ENCODE results near the gene PLXNC1.

The PLXNC1 gene

DNA sequence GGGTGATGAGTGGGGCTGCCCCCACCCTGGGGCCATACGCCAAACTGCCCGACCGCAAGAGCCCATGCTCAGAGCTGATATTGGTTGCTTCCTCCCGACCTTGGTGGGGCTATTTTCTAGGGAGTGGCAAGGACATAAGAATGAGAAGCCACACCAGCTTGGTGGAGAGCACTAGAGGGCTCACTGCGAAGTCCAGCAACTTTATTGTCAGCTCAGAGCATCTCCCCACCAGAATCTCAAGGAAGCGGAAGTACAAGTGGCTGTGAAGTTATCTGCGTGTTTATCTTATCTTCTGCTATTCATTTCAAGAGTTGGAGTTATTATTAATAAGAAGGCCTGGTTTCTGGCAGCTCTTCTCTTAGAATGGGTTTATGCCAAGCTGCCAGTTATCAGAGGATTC, 4.9 kb upstream of the PLXNC1 start:
- no peaks in the 10 kb centered on the region for H3K36me3 ChIP-seq (ENCODE audit: control insufficient read depth, insufficient read depth, low read length)
- H3K4me3 ChIP-seq (replicated peaks; ENCODE audit: low read depth, low read length) = no peak overlapping the region
- TF ChIP-seq, protein P1, sequence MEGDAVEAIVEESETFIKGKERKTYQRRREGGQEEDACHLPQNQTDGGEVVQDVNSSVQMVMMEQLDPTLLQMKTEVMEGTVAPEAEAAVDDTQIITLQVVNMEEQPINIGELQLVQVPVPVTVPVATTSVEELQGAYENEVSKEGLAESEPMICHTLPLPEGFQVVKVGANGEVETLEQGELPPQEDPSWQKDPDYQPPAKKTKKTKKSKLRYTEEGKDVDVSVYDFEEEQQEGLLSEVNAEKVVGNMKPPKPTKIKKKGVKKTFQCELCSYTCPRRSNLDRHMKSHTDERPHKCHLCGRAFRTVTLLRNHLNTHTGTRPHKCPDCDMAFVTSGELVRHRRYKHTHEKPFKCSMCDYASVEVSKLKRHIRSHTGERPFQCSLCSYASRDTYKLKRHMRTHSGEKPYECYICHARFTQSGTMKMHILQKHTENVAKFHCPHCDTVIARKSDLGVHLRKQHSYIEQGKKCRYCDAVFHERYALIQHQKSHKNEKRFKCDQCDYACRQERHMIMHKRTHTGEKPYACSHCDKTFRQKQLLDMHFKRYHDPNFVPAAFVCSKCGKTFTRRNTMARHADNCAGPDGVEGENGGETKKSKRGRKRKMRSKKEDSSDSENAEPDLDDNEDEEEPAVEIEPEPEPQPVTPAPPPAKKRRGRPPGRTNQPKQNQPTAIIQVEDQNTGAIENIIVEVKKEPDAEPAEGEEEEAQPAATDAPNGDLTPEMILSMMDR (IDR thresholded peaks at IDR 0.05; ENCODE audit: insufficient read depth, low read length, poor library complexity, severe bottlenecking) = no peak
- no peaks in the 10 kb centered on the region for H3K27me3 ChIP-seq (replicated peaks; ENCODE audit: control insufficient read depth, insufficient read depth, low read length)
- DNase-seq (ENCODE audit: extremely low read depth, insufficient read length) = no peak

DNA sequence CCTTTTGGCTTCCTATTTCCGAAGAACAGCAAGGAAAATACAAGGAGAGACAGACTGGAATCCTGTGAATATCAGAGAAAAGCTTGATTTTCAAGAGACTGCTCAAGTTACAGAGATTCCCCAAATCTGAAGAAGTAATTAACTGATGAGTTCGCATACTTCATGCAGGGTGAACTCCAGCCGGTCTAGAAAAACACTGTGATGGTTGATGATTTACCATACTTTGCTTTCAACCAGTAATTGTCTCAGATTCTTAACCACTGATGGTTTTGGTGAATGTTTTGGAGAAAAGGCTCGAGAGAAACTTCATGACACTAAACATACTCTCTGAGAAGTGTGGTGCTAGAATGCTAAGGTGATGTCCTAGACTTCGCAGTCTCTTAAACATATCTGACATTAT, 4.4 kb upstream of the PLXNC1 start:
- Histone ChIP-seq H3K27me3 (replicated peaks; ENCODE audit: control insufficient read depth, insufficient read depth, low read length) (no peaks in the 10 kb centered on the region), H3K36me3 (ENCODE audit: control insufficient read depth, insufficient read depth, low read length) (no peaks in the 10 kb centered on the region), H3K4me3 (replicated peaks; ENCODE audit: low read depth, low read length) (no peak overlapping the region)
- no peak for DNase-seq (ENCODE audit: extremely low read depth, insufficient read length)
- TF ChIP-seq, protein P1 (IDR thresholded peaks at IDR 0.05; ENCODE audit: insufficient read depth, low read length, poor library complexity, severe bottlenecking) = no peak

DNA sequence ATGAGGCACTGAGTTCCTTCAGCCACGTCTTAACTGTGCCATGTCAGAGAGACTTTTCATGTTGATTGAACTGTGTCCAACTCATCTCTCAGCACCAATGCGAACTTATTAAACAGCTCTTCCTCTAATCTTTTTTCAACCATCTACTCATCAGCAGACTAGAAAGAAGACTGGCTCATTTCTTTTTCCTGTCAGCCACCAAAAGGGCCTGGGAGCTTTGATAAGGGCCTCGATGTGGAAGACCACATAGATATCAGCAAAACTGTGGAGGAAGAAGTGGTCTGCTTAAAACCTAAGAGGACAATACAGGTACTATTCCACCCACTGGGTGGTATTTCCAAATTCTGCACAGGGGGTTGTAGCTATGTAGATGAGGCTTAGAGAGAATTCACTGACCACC, 3.6 kb upstream of the PLXNC1 start:
- no peaks in the 10 kb centered on the region for H3K27me3 ChIP-seq (replicated peaks; ENCODE audit: control insufficient read depth, insufficient read depth, low read length)
- H3K4me3 ChIP-seq (replicated peaks; ENCODE audit: low read depth, low read length) = no peak overlapping the region
- no peaks in the 10 kb centered on the region for H3K36me3 ChIP-seq (ENCODE audit: control insufficient read depth, insufficient read depth, low read length)
- TF ChIP-seq, protein P1 (IDR thresholded peaks at IDR 0.05; ENCODE audit: insufficient read depth, low read length, poor library complexity, severe bottlenecking) = no peak
- no peak for DNase-seq (ENCODE audit: extremely low read depth, insufficient read length)

DNA sequence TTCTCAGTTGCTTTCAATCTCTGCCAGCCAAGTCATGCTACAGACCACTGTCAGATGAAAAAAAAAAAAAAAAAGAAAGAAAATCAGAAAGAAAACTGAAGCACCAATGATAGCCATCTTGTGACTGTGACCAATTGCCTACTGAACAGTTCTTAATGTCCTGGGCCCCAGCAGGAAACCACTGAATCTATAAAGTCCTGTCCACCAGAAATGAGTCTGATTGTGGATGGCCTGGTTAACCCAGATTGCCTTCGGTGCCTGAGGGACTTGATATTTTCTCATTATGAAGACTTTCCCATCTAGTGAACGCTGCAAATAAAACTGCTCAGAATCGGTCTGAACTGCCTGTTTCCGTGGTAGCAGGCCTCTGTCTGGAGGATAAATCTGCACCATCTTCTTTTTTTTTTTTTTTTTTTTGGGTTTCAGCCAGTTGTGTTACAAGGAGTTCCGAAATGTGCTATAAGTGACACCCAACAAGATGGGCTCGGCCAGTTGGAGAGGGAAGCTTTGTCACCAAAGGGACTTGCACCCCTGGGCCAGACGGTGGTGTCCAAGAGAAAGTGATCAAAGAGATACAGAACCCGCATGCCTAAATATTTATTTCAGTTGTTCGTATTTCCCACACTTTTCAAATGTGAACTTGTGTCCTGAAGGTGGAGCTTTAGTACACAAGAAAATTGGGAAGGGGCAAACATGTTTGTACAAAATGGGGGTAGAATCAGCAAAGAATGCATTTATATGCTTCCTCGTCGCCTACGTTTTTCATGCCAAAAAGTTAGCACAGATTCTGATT, 3.0 kb upstream of the PLXNC1 start:
- Histone ChIP-seq H3K27me3 (replicated peaks; ENCODE audit: control insufficient read depth, insufficient read depth, low read length) (no peaks in the 10 kb centered on the region), H3K4me3 (replicated peaks; ENCODE audit: low read depth, low read length) (no peak overlapping the region), H3K36me3 (ENCODE audit: control insufficient read depth, insufficient read depth, low read length) (no peaks in the 10 kb centered on the region)
- DNase-seq (ENCODE audit: extremely low read depth, insufficient read length) = no peak
- TF ChIP-seq, protein P1 (IDR thresholded peaks at IDR 0.05; ENCODE audit: insufficient read depth, low read length, poor library complexity, severe bottlenecking) = peak; percentile 10

DNA sequence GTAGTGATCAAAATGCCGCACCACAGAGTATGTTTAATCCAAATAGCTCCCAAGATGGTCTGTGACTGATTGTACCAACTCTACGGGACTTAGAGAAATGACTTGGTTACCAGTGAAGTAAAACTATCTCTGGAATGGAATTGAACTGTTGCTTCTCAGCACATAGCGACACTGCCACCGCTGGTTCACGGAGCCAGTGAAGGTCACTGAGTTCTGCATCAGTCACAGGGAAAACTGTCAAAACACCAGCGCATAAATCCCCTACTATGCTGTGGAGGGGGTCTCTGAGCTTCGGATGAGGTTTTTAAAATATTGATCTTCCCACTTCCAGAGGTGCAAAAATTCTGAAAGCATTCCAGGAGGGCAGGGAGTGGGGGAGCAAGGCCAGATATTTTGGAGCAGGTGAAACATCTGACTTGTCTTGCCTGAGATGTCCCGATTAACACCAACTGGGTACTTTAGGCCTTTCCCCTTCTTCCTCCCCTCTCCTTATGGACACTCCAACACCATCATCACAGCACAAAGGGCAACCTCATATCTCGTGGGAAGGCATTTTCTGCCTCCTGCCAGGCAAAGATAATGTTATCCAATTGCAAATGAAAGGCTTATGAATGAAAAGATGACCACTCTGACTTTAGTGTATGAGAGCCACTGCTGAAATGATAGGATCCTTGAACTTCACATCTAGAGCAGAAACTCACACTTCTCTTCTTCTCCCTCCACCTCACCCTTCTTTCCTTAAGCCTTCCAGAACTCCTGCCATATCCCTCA, 2.0 kb upstream of the PLXNC1 start:
- Histone ChIP-seq H3K36me3 (ENCODE audit: control insufficient read depth, insufficient read depth, low read length) (no peaks in the 10 kb centered on the region), H3K27me3 (replicated peaks; ENCODE audit: control insufficient read depth, insufficient read depth, low read length) (no peaks in the 10 kb centered on the region), H3K4me3 (replicated peaks; ENCODE audit: low read depth, low read length) (no peak overlapping the region)
- no peak for DNase-seq (ENCODE audit: extremely low read depth, insufficient read length)
- TF ChIP-seq, protein P1 (IDR thresholded peaks at IDR 0.05; ENCODE audit: insufficient read depth, low read length, poor library complexity, severe bottlenecking) = no peak

Data from GM06990 (cell line).